Neural crest cell (in vitro differentiated cells): ENCODE results near the gene GINS2. TPM values are rescaled to one million over a fixed set of nuclear protein-coding genes. Genes with fewer than 3 reads are reported as not detected.

ENCODE experiments used
- DNase-seq: peaks from one replicate; pipeline ENCODE4 v3.0.0; 2021; ENCODE audit warnings: low read depth, mixed read lengths, low spot score
- H3K27ac Mint-ChIP-seq: one replicate; pipeline ENCODE4 v1.8.0; 2021; ENCODE audit warnings: mild to moderate bottlenecking, mixed read lengths; ENCODE audit not compliant: unreplicated experiment
- H3K27me3 Mint-ChIP-seq: 2 replicates; pipeline ENCODE4 v1.8.0; 2021; ENCODE audit warnings: low read depth, mild to moderate bottlenecking, mixed read lengths
- H3K36me3 Mint-ChIP-seq: 2 replicates; pipeline ENCODE4 v1.8.0; 2021; ENCODE audit warnings: low read depth, mild to moderate bottlenecking, mixed read lengths
- H3K4me1 Mint-ChIP-seq: 2 replicates; pipeline ENCODE4 v1.8.0; 2021; ENCODE audit warnings: mixed read lengths
- H3K4me3 Mint-ChIP-seq: one replicate; pipeline ENCODE4 v1.8.0; 2021; ENCODE audit warnings: mild to moderate bottlenecking, mixed read lengths
- H3K9me3 Mint-ChIP-seq: 2 replicates; pipeline ENCODE4 v1.8.0; 2021; ENCODE audit warnings: mixed read lengths
- total RNA-seq: library from RNA; stranded (reverse); gene quantifications from 2 replicates; pipeline ENCODE4 v1.2.1, GENCODE V29; 2021
- TF ChIP-seq, protein P1 (sequence below): fragments of 200-600 bp; sonication (generic); conservative IDR thresholded peaks from 2 replicates; pipeline ENCODE4 v1.5.0; 2021; ENCODE audit warnings: antibody characterized with exemption, mild to moderate bottlenecking

Gene GINS2
- total RNA-seq, 1 donor from 2014 or later: 82.2 TPM

- TF ChIP-seq, protein P1, sequence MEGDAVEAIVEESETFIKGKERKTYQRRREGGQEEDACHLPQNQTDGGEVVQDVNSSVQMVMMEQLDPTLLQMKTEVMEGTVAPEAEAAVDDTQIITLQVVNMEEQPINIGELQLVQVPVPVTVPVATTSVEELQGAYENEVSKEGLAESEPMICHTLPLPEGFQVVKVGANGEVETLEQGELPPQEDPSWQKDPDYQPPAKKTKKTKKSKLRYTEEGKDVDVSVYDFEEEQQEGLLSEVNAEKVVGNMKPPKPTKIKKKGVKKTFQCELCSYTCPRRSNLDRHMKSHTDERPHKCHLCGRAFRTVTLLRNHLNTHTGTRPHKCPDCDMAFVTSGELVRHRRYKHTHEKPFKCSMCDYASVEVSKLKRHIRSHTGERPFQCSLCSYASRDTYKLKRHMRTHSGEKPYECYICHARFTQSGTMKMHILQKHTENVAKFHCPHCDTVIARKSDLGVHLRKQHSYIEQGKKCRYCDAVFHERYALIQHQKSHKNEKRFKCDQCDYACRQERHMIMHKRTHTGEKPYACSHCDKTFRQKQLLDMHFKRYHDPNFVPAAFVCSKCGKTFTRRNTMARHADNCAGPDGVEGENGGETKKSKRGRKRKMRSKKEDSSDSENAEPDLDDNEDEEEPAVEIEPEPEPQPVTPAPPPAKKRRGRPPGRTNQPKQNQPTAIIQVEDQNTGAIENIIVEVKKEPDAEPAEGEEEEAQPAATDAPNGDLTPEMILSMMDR: no peak
- Mint-ChIP-seq H3K4me3 (no peak overlapping the region), H3K9me3 (no peaks in the 10 kb centered on the region), H3K36me3 (no peaks in the 10 kb centered on the region), H3K4me1 (no peaks in the 10 kb centered on the region), H3K27ac (no peak overlapping the region), H3K27me3 (no peaks in the 10 kb centered on the region)
- DNase-seq: no peak
These were observed 15.3 kb upstream of the GINS2 start for GRCh38 chr16:85704011-85704410.

DNA sequence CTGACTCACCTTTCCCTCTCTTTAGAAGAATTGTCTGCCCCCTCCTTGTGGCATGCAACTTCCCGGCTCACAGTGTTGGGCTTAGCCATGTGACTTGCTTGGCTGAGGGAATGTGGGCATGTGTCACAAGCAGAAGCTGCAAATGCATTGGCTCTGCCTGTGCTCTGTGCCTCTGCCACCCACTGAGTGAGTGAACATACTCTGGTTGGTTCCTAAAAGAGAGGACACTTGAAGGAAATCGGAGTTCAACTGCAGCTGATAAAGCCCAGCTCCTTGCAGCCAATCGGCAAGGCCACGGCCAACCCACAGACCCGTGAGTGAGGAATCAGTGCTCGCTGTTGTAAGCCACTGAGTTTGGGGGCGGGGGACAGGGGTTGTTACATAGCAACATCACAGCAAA, 10.9 kb upstream of the GINS2 start:
- TF ChIP-seq, protein P1: no peak
- H3K9me3 Mint-ChIP-seq: no peaks in the 10 kb centered on the region
- no peak overlapping the region for H3K27ac Mint-ChIP-seq
- H3K4me3 Mint-ChIP-seq: no peak overlapping the region
- no peaks in the 10 kb centered on the region for H3K36me3 Mint-ChIP-seq
- H3K27me3 Mint-ChIP-seq: peaks cover 3% of the 10 kb centered on the region
- H3K4me1 Mint-ChIP-seq: no peaks in the 10 kb centered on the region
- no peak for DNase-seq

- no peak overlapping the region for H3K27ac Mint-ChIP-seq
- H3K4me1 Mint-ChIP-seq: no peaks in the 10 kb centered on the region
- DNase-seq: no peak
- H3K4me3 Mint-ChIP-seq: no peak overlapping the region
- H3K27me3 Mint-ChIP-seq: peaks cover 3% of the 10 kb centered on the region
- TF ChIP-seq, protein P1: no peak
- no peaks in the 10 kb centered on the region for H3K36me3 Mint-ChIP-seq
- no peaks in the 10 kb centered on the region for H3K9me3 Mint-ChIP-seq
These were observed 10.3 kb upstream of the GINS2 start for GRCh38 chr16:85698935-85699558.

GRCh38 chr16:85698459-85698891, 9.7 kb upstream of the GINS2 start:
- no peak overlapping the region for H3K4me3 Mint-ChIP-seq
- H3K4me1 Mint-ChIP-seq: no peaks in the 10 kb centered on the region
- peaks cover 3% of the 10 kb centered on the region for H3K27me3 Mint-ChIP-seq
- no peaks in the 10 kb centered on the region for H3K36me3 Mint-ChIP-seq
- no peak overlapping the region for H3K27ac Mint-ChIP-seq
- TF ChIP-seq, protein P1: no peak
- DNase-seq: no peak
- H3K9me3 Mint-ChIP-seq: no peaks in the 10 kb centered on the region

DNA sequence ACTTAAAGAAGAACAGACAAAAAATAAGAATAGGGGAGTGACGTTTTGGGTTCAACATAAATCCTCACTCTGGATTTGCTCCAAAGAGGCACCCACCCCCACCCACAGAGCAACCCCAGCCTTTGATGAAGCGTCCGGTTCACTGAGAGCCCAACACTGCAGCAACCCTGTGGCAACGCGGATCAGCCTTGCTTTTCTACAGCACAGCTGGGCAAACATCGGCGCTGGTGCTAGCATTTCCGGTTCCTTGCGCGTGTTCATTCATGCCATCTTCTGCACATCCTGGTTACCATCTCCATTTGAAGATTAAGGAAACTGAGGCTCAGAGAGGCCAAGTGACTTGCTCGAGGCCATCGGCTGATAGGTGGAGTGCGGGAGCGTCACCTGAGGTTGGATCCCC, 8.7 kb upstream of the GINS2 start:
- Mint-ChIP-seq H3K36me3 (no peaks in the 10 kb centered on the region), H3K4me1 (no peaks in the 10 kb centered on the region), H3K27me3 (peaks cover 3% of the 10 kb centered on the region), H3K9me3 (no peaks in the 10 kb centered on the region), H3K4me3 (no peak overlapping the region), H3K27ac (no peak overlapping the region)
- TF ChIP-seq, protein P1: no peak
- no peak for DNase-seq
